HCT116 (cell line): Measurements from ENCODE around the gene EEF1A2. TPM values are rescaled to one million over a fixed set of nuclear protein-coding genes. Genes with fewer than 3 reads are reported as not detected.

Experiments used
- ATAC-seq: fragments of 200-7000 bp; cut with Tn5 transposase; 2 replicates; pipeline ENCODE4 v1.9.1; 2020; ENCODE audit warnings: mild to moderate bottlenecking, moderate library complexity
- BruUV-seq: library from RNA; stranded (reverse); fragments of 400-500 nt; replicated peaks from 2 replicates; lab custom pipeline; 2021; lab: Mats Ljungman, UMichigan
- CTCF ChIA-PET: fragments of 300-600 bp; sonication (Branson Sonifier 250); formaldehyde crosslinking; loops from one replicate; lab custom pipeline; 2021; ENCODE audit warnings: antibody characterized with exemption; lab: Charles Lee
- POLR2A ChIA-PET: fragments of 300-600, 350-600 bp; sonication (Branson Sonifier 250); formaldehyde crosslinking; loops from one replicate; lab custom pipeline; 2021; ENCODE audit warnings: antibody characterized with exemption; lab: Charles Lee
- RAD21 ChIA-PET, 2 experiments: fragments of 300-600 bp; sonication (Branson Sonifier 250); formaldehyde crosslinking; loops; one replicate each; lab custom pipeline; 2023; ENCODE audit warnings: low total read pairs in 2 of 2; ENCODE audit not compliant: uncharacterized antibody in 2 of 2, unreplicated experiment in 2 of 2, low non-redundant PET in 1 of 2; lab: Charles Lee
- DNase-seq: peaks from one replicate; pipeline ENCODE4 v3.0.0-alpha.2; 2010; ENCODE audit warnings: low read depth, low spot score
- H2AFZ ChIP-seq: fragments of 200-600 bp; shearing (Covaris generic), sonication (generic); 2 replicates; pipeline ENCODE4 v1.6.1; 2017; ENCODE audit warnings: low read depth, mixed run types, mixed read lengths, antibody characterized with exemption, low read length; ENCODE audit not compliant: poor library complexity, severe bottlenecking
- H3K27ac ChIP-seq: 2 replicates; pipeline ENCODE4 v1.5.1; 2012; ENCODE audit warnings: low read depth, low read length
- H3K27me3 ChIP-seq: fragments of 200-600 bp; sonication (generic); 2 replicates; pipeline ENCODE4 v1.6.1; 2016; ENCODE audit warnings: mixed run types, low read length, mixed read lengths; ENCODE audit not compliant: insufficient read depth
- H3K36me3 ChIP-seq, 2 experiments: fragments of 200-500 bp in 1 of 2; fragments of 200-600 bp in 1 of 2; sonication (Bioruptor generic) in 1 of 2; sonication (generic) in 1 of 2; 2 replicates each; pipeline versions ENCODE4 v1.5.1 to v1.6.1; 2014 to 2016; ENCODE audit warnings: low read length in 2 of 2, inconsistent platforms in 1 of 2, mixed read lengths in 1 of 2, mixed run types in 1 of 2; ENCODE audit not compliant: insufficient read depth in 2 of 2, control insufficient read depth in 1 of 2
- H3K4me1 ChIP-seq, 2 experiments: fragments of 200-600 bp in 1 of 2; sonication (generic) in 1 of 2; 2 replicates each; pipeline versions ENCODE4 v1.5.1 to v1.6.1; 2012 to 2017; ENCODE audit warnings: low read length in 2 of 2, inconsistent platforms in 1 of 2, mild to moderate bottlenecking in 1 of 2, mixed read lengths in 1 of 2, mixed run types in 1 of 2, moderate library complexity in 1 of 2; ENCODE audit not compliant: insufficient read depth in 2 of 2, control insufficient read depth in 1 of 2
- H3K4me2 ChIP-seq: fragments of 200-600 bp; sonication (generic); 2 replicates; pipeline ENCODE4 v1.6.1; 2017; ENCODE audit warnings: mixed run types, low read length, mixed read lengths
- H3K4me3 ChIP-seq, 2 experiments: fragments of 200-600 bp in 1 of 2; sonication (generic) in 1 of 2; replicated peaks in 1 of 2; 2 replicates each; pipeline ENCODE4 v1.5.1; 2011 to 2016; ENCODE audit warnings: low read length in 2 of 2, control low read depth in 1 of 2, low read depth in 1 of 2, mild to moderate bottlenecking in 1 of 2, mixed read lengths in 1 of 2, mixed run types in 1 of 2
- H3K79me2 ChIP-seq: fragments of 200-600 bp; sonication (generic); 2 replicates; pipeline ENCODE4 v1.6.1; 2017; ENCODE audit warnings: mild to moderate bottlenecking, mixed run types, low read length, moderate library complexity, mixed read lengths; ENCODE audit not compliant: insufficient read depth
- H3K9ac ChIP-seq: fragments of 200-600 bp; sonication (generic); 2 replicates; pipeline ENCODE4 v1.6.1; 2016; ENCODE audit warnings: low read length, mixed read lengths
- H3K9me2 ChIP-seq: fragments of 200-600 bp; sonication (generic), shearing (Covaris generic); 2 replicates; pipeline ENCODE4 v1.6.1; 2017; ENCODE audit warnings: mixed run types, mild to moderate bottlenecking, moderate library complexity; ENCODE audit not compliant: insufficient read depth
- H3K9me3 ChIP-seq, 2 experiments: fragments of 200-500 bp in 1 of 2; fragments of 200-600 bp in 1 of 2; sonication (Bioruptor generic) in 1 of 2; sonication (generic) in 1 of 2; 2 replicates each; pipeline ENCODE4 v1.6.1; 2014 to 2017; ENCODE audit warnings: low read length in 2 of 2, mixed read lengths in 2 of 2, inconsistent platforms in 1 of 2, low read depth in 1 of 2, mild to moderate bottlenecking in 1 of 2, mixed run types in 1 of 2, moderate library complexity in 1 of 2; ENCODE audit not compliant: control insufficient read depth in 1 of 2, insufficient read depth in 1 of 2
- H4K20me1 ChIP-seq: fragments of 200-600 bp; sonication (generic), shearing (Covaris generic); 2 replicates; pipeline ENCODE4 v1.6.1; 2017; ENCODE audit warnings: mixed run types, mild to moderate bottlenecking, moderate library complexity; ENCODE audit not compliant: insufficient read depth
- CBX3 ChIP-seq: IDR thresholded peaks from 2 replicates; pipeline ENCODE4 v1.6.1; 2012; ENCODE audit warnings: low read depth
- CEBPB ChIP-seq: IDR thresholded peaks from 2 replicates; pipeline ENCODE4 v1.6.1; 2012; ENCODE audit warnings: low read depth
- ELF1 ChIP-seq: IDR thresholded peaks from 2 replicates; pipeline ENCODE4 v1.6.1; 2012; ENCODE audit warnings: low read depth, borderline replicate concordance
- EZH2 ChIP-seq: fragments of 200-600 bp; sonication (generic); IDR thresholded peaks from 2 replicates; pipeline ENCODE4 v1.6.1; 2017; ENCODE audit warnings: antibody characterized with exemption, mixed run types
- EZH2phosphoT487 ChIP-seq: fragments of 200-600 bp; IDR thresholded peaks from 2 replicates; pipeline ENCODE4 v1.6.1; 2018; ENCODE audit warnings: antibody characterized with exemption, borderline replicate concordance
- FOSL1 ChIP-seq: IDR thresholded peaks from 2 replicates; pipeline ENCODE4 v1.6.1; 2012; ENCODE audit warnings: low read depth
- RAD21 ChIP-seq: IDR thresholded peaks from 2 replicates; pipeline ENCODE4 v1.6.1; 2012; ENCODE audit warnings: low read depth, mild to moderate bottlenecking
- SIN3A ChIP-seq: IDR thresholded peaks from 2 replicates; pipeline ENCODE4 v1.6.1; 2012; ENCODE audit warnings: low read depth
- SP1 ChIP-seq: IDR thresholded peaks from 2 replicates; pipeline ENCODE4 v1.6.1; 2012; ENCODE audit warnings: low read depth
- TCF7L2 ChIP-seq: IDR thresholded peaks from 2 replicates; pipeline ENCODE4 v1.7.0; 2011; ENCODE audit warnings: borderline replicate concordance, inconsistent platforms; ENCODE audit not compliant: insufficient read depth, insufficient read length; ENCODE audit errors: extremely low read depth
- YY1 ChIP-seq: IDR thresholded peaks from 2 replicates; pipeline ENCODE4 v1.6.1; 2011; ENCODE audit warnings: low read length, low read depth, moderate library complexity, mild to moderate bottlenecking; ENCODE audit not compliant: insufficient replicate concordance; ENCODE audit errors: extremely low read depth
- ZFX ChIP-seq: fragments of 450-650 bp; IDR thresholded peaks from 2 replicates; pipeline ENCODE4 v1.6.1; 2017
- ZNF274 ChIP-seq: fragments of 200-500 bp; sonication (Bioruptor generic); IDR thresholded peaks from 2 replicates; pipeline ENCODE4 v1.6.1; 2014; ENCODE audit warnings: mild to moderate bottlenecking, low read depth, low read length, inconsistent platforms
- intact Hi-C: fragments of 100-400 bp; cut with micrococcal nuclease; formaldehyde crosslinking; loops from 2 replicates; pipeline ENCODE4 v1.10.0; 2022
- total RNA-seq: library from RNA; stranded (reverse); gene quantifications from one replicate; pipeline ENCODE4 v1.2.1, GENCODE V29; 2021; ENCODE audit not compliant: unreplicated experiment
- TF ChIP-seq, protein P1 (sequence below), 3 experiments: fragments of 200-600 bp in 1 of 3; sonication (generic) in 1 of 3; IDR thresholded peaks in 2 of 3; conservative IDR thresholded peaks in 1 of 3; 2 replicates each; pipeline ENCODE4 v1.5.1; 2012 to 2017; ENCODE audit warnings: low read depth in 2 of 3, low read length in 2 of 3, antibody characterized with exemption in 1 of 3, borderline replicate concordance in 1 of 3, control low read depth in 1 of 3, mild to moderate bottlenecking in 1 of 3, mixed read lengths in 1 of 3, mixed run types in 1 of 3, moderate library complexity in 1 of 3; ENCODE audit not compliant: insufficient read depth in 1 of 3

EEF1A2 gene
- total RNA-seq, 1 experiment from 2014 or later: 454 TPM

DNA sequence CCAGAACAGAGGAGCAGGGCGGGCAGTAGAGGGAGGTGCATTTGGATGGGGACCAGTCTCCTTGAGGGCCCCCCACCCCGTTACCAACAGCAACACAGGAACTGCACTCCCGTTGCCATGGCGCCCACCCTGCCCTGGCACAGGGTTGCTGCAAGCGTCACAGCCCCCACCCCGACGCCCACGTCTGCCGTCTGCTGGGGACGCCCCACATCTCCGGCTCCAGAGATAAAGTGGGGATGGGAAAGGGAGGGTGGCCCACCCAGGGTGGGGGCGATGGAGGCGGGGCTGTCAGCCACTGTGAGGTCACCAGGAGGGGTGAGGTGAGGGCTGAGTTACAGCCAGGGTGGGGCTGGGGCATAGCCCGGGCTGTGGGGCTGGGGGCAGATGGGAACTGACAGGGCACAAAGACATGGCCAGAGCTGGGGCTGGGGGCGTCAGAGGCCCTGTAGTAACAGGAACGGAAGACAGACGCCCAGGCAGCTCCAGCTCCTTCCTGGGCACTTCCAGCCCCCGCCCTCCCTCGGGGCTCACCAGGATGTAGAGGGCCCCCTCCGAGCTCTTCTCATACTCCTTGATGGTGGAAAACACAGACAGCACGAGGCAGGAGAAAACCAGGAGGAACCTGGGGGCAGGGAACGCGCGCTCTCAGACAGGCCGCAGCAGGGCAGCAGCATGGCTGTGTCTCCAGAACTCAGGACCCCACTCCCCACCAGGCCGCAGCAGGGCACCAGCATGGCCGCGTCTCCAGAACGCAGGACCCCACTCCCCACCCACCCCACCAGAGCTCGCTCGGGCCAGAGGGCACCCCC lies 52.5 kb downstream of the EEF1A2 start:
- Histone ChIP-seq H2AFZ (no peak overlapping the region), H3K4me2 (no peak overlapping the region), H3K27ac (no peak overlapping the region), H3K9ac (no peak overlapping the region), H4K20me1 (no peaks in the 10 kb centered on the region), H3K4me3 (no peak overlapping the region), H3K4me1 (no peaks in the 10 kb centered on the region), H3K79me2 (peaks cover 25% of the 10 kb centered on the region; the same call in 1 of the 2 replicates), H3K9me2 (no peaks in the 10 kb centered on the region), H3K27me3 (no peaks in the 10 kb centered on the region), H3K36me3 (no peaks in the 10 kb centered on the region), H3K9me3 (no peaks in the 10 kb centered on the region; a peak in 1 of 4 replicates)
- intact Hi-C loops: no loop called here
- DNase-seq: no peak
- no TSS peak for BruUV-seq
- no peak for ATAC-seq
- TF ChIP-seq FOSL1 (no peak), RAD21 (no peak), ZNF274 (no peak), ELF1 (no peak), EZH2 (no peak), CEBPB (no peak), EZH2phosphoT487 (no peak), YY1 (no peak), SP1 (no peak), CBX3 (no peak), ZFX (no peak), TCF7L2 (no peak), SIN3A (no peak)
- TF ChIP-seq, protein P1, sequence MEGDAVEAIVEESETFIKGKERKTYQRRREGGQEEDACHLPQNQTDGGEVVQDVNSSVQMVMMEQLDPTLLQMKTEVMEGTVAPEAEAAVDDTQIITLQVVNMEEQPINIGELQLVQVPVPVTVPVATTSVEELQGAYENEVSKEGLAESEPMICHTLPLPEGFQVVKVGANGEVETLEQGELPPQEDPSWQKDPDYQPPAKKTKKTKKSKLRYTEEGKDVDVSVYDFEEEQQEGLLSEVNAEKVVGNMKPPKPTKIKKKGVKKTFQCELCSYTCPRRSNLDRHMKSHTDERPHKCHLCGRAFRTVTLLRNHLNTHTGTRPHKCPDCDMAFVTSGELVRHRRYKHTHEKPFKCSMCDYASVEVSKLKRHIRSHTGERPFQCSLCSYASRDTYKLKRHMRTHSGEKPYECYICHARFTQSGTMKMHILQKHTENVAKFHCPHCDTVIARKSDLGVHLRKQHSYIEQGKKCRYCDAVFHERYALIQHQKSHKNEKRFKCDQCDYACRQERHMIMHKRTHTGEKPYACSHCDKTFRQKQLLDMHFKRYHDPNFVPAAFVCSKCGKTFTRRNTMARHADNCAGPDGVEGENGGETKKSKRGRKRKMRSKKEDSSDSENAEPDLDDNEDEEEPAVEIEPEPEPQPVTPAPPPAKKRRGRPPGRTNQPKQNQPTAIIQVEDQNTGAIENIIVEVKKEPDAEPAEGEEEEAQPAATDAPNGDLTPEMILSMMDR (IDR thresholded peaks at IDR 0.05 in 2 of 3, conservative IDR thresholded peaks at IDR 0.05 in 1 of 3; ENCODE audit: borderline replicate concordance in 1 of 3, insufficient read depth in 1 of 3, low read depth in 2 of 3, low read length in 2 of 3): no peak
- CTCF ChIA-PET: no interaction called here
- POLR2A ChIA-PET: no interaction called here
- RAD21 ChIA-PET: no interaction called here
